K562 (cell line): ENCODE data around the gene ANKRD49.

ENCODE experiments used
- RAD21 ChIP-seq, 2 experiments: fragments of 250-450 bp in 1 of 2; fragments of 450-650 bp in 1 of 2; sonication (Bioruptor Pico) in 1 of 2; formaldehyde crosslinking in 1 of 2; IDR thresholded peaks in 1 of 2; conservative IDR thresholded peaks in 1 of 2; 2 replicates each; pipeline versions ENCODE4 v1.4.0 to v1.8.0; 2020 to 2022; ENCODE audit warnings: mild to moderate bottlenecking in 2 of 2, moderate library complexity in 1 of 2
- ZNF398 ChIP-seq: fragments of 250-450 bp; sonication (Bioruptor Pico); IDR thresholded peaks from 2 replicates; pipeline ENCODE4 v1.8.0; 2021; ENCODE audit warnings: moderate library complexity, mild to moderate bottlenecking, inconsistent platforms
- TF ChIP-seq, protein P1 (sequence below), 3 experiments: IDR thresholded peaks in 2 of 3; conservative IDR thresholded peaks in 1 of 3; 2 replicates each; pipeline ENCODE4 v1.5.1; 2011 to 2012; ENCODE audit warnings: low read length in 3 of 3, mild to moderate bottlenecking in 3 of 3, control low read depth in 2 of 3, improper control_type of control experiment in 1 of 3, inconsistent platforms in 1 of 3, low read depth in 1 of 3, mixed read lengths in 1 of 3, moderate library complexity in 1 of 3; ENCODE audit not compliant: insufficient read depth in 2 of 3
- TF ChIP-seq, protein P2 (sequence below): fragments of 450-650 bp; formaldehyde crosslinking; IDR thresholded peaks from 2 replicates; pipeline ENCODE4 v1.4.0; 2020; ENCODE audit warnings: mild to moderate bottlenecking

DNA sequence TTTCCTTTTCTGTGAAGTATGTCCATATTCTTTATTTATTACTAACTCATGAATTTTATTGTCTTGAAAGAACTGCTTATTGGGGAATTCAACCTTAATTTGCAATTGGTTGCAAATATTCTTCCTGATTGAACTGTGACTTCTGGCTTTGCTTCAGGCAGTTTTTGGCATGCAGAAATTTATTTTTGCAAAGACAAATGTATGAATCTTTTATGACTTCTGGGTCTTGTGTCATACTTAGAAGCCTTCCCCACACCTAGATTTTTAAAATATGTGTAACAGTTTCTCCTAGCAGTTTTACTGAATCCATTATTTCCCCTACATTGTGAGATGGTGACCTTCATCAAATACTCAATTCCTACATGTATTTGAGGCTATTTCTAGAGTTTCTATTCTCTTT is 12.4 kb upstream of the ANKRD49 start:
- TF ChIP-seq, protein P1, sequence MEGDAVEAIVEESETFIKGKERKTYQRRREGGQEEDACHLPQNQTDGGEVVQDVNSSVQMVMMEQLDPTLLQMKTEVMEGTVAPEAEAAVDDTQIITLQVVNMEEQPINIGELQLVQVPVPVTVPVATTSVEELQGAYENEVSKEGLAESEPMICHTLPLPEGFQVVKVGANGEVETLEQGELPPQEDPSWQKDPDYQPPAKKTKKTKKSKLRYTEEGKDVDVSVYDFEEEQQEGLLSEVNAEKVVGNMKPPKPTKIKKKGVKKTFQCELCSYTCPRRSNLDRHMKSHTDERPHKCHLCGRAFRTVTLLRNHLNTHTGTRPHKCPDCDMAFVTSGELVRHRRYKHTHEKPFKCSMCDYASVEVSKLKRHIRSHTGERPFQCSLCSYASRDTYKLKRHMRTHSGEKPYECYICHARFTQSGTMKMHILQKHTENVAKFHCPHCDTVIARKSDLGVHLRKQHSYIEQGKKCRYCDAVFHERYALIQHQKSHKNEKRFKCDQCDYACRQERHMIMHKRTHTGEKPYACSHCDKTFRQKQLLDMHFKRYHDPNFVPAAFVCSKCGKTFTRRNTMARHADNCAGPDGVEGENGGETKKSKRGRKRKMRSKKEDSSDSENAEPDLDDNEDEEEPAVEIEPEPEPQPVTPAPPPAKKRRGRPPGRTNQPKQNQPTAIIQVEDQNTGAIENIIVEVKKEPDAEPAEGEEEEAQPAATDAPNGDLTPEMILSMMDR (IDR thresholded peaks at IDR 0.05 in 2 of 3, conservative IDR thresholded peaks at IDR 0.05 in 1 of 3; ENCODE audit: insufficient read depth in 2 of 3, low read depth in 1 of 3, low read length in 3 of 3) = no peak
- TF ChIP-seq, protein P2, sequence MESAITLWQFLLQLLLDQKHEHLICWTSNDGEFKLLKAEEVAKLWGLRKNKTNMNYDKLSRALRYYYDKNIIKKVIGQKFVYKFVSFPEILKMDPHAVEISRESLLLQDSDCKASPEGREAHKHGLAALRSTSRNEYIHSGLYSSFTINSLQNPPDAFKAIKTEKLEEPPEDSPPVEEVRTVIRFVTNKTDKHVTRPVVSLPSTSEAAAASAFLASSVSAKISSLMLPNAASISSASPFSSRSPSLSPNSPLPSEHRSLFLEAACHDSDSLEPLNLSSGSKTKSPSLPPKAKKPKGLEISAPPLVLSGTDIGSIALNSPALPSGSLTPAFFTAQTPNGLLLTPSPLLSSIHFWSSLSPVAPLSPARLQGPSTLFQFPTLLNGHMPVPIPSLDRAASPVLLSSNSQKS (CRISPR knock-in tag) = no peak
- no peak for TF ChIP-seq ZNF398 (CRISPR knock-in tag)
- TF ChIP-seq RAD21 (CRISPR knock-in tag; conservative IDR thresholded peaks at IDR 0.05 in 1 of 2, IDR thresholded peaks at IDR 0.05 in 1 of 2) = no peak
